HG02623 (cell line): ENCODE results near the gene NEIL1.
A peak's percentile ranks its signal among the peaks of the same experiment; 100 is the strongest.

ENCODE experiments used
- ATAC-seq: cut with Tn5 transposase; IDR thresholded peaks from one replicate; pipeline ENCODE4 v1.9.1; 2021; ENCODE audit warnings: moderate library complexity; ENCODE audit not compliant: unreplicated experiment

Gene NEIL1

DNA sequence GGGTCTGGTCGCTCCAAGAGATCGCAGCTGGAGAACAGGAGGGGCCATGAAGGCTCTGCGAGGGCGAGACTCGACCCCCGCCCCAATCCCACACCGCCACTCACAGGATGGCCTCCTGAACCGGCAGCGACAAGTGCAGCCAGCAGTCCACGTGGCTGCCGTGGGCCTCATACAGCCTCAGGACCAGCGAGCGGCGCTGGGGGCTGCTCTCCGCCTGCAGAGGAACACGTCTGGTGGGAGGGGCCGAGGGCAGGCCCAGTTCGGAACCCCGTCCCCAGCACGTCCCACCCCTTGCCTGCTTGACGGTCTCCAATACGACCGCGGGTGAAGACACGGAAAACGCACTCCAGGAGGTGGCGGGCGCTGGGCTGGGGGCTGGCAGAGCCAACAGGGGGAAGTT is 9.2 kb downstream of the NEIL1 start:
- ATAC-seq = no peak

DNA sequence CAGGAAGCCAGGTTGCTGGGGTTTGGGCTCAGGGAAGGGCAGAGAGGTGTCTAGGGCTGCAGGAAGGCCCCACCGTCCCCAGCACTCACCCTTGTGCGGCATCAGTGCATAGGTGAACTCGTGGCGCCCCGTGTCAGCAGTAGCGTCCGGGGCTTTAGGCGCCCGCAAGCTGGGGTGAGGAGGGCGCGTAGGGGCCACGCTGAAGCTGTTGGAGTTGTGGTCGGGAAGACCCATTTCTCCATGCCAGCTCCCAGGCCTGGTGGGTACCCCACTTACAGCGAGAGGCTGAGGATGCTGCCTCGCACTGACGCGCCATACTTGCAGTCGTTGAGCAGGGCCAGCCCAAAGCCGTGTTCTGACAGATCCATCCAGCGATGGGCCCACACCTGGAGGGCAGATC is 9.7 kb downstream of the NEIL1 start:
- ATAC-seq = no peak

DNA sequence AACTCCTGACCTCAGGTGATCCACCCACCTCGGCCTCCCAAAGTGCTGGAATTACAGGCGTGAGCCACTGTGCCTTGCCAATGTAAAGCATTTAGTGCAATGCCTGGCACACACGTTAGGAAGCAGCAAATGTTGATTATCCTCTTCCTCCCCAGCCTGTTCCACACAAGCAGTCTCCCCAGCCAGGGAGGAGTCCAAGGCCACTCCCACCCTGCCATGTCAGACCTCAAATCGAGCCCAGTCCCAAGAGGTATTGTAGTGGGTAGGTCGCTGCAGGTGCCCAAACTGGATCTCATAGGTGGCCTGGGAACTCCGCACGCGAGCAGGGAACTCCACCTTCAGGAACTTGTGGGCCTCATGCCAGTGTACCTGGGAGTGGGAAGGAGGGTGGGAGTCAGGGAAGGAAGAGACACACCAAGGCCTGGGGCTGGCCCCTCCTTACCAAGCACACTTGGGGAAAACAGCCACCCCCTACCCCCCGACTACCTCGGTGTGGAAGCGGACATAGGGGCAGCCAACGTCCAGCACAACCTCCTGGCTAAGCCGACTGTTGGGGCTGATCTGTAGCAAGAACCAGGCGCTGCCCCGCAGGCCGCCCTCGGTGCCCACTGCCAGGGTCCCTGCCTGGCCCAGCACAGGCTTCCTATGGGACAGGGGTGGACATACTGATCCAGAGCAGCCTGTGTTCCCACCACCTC is 11.3 kb downstream of the NEIL1 start:
- ATAC-seq = no peak

DNA sequence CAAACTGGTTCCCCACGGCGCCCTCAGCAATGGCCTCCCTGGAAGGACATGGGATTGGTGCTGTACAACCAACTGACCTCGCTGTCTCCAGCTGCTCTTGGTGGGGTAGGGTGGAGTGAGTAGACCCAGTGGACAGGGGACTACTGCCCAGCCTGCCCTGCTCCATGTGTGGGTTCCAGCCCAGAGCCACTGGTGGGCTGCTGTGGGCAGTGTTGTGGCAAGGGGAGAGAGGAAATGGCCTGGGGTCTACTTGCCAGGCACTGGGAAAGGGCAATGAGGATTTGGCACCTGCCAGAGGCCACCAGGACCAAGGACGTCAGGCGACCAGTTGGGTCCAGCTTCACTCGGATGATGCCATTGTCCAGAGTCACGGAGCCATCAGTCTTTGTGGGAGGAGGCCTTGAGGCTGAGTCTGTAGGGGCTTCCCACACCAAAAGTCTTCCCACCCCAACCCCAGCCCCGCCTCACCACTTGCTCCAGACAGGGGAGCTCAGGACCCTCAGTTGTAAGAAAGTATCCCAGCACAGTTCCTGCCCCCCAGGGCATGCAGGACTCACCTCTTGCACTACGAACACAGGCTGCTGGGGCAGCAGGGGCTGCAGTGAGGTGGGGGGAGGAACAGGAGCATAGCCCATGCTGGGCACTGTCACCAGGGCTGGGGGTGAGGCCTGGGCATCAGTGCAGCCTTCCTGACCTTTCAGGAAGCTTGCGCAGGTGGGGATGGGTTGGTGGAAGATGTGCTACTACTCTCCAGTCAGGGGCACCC is 12.1 kb downstream of the NEIL1 start:
- no peak for ATAC-seq

DNA sequence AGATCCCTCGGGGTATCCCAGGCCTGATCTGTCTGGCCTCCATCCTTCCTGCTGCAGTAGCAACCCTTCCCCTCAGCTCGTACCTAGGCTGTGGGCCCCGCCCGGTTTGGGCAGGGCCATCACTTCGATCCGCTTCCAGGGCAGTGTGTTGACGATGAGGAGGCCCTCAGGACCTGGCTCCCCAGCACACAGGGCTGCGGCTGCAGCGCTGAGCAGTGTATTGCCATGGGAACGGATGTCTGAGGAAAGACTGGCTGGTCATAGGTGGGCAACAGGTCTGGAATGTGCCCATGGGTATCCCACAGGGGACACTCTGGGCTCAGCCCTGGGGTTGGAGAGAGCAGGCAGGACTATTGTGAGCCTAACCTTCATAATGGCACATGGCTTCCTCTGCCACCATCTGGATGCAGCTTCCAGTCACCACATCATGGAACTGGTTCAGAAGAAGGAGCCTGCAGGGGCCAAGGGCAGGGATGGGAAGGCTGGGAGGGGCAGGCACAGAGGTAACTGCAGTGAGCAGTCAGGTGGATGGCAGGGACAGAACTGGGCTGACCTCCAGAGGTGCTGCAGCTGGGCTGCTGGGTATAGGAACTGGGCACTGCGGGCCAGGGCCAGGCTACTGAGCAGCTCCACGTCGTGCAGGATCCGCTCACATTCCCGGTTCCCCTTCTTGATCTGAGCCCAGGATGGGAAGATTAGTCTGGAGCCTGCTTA is 12.9 kb downstream of the NEIL1 start:
- no peak for ATAC-seq

DNA sequence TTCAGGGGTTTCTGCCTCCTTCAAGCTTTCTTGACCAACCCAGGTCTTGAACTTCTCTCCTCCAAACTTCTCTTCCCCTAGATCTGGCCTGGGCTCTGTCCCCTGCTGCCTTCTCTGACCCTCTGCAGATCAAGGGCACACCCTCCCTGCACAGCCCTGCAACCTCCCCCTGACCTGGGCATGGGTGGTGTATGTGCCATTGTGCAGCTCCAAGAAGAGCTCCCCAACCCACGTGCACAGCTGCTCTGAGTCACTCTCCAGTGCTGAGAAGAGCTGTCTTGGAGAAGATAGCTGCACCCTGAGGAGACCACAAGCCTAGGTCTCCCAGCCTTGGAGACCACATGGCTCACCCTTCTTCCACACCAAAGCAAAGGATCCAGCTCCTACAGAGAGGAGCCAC is 13.6 kb downstream of the NEIL1 start:
- no peak for ATAC-seq

DNA sequence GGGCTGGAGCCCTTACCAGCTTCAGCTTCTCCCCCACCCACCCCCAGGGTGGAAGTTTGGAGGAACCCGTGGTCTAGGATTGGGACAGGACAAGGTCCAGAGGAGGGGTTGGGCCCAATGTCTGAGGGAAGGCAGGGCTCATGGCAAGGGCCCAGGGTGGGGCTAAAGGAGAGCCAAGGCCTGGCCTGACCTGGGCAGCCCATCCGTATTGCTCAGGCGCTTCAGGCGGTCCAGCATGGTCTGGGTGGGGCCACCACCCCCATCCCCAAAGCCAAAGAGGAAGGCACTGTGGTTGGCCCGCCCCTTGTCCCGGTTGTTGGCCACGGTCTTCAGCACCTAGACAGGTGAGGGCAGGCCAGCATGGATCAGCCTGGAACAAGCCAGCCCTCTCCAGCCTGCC is 14.0 kb downstream of the NEIL1 start:
- ATAC-seq = no peak

DNA sequence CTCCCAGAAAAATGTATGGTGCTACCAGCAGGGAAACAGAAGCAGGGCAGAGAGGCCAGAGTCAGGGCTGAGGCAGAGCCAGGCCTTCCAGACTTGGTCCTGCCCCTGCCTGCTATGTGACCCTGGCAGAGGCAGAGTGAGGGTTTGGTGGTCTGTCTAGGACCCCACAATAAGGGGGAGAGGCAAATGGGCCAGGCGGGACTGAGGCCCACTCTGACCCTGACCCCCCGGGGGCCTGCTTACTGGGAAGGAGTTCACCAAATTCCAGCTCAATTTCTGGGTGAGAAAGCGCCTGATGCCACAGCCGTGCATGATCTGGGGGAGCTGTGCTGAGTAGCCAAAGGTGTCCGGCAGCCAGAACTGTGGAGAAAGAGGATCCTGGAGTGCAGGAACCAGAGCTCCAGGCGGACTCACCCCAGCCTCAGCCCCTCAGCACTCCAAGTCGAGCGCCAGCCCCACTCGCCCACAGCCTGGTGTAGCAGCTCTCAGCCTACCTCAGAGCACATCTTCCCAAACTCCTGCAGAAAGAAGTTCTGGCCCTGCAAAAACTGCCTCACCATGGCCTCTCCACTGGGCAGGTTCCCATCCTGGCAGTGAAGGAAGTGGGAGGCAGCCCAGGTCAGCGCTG is 14.6 kb downstream of the NEIL1 start:
- no peak for ATAC-seq

DNA sequence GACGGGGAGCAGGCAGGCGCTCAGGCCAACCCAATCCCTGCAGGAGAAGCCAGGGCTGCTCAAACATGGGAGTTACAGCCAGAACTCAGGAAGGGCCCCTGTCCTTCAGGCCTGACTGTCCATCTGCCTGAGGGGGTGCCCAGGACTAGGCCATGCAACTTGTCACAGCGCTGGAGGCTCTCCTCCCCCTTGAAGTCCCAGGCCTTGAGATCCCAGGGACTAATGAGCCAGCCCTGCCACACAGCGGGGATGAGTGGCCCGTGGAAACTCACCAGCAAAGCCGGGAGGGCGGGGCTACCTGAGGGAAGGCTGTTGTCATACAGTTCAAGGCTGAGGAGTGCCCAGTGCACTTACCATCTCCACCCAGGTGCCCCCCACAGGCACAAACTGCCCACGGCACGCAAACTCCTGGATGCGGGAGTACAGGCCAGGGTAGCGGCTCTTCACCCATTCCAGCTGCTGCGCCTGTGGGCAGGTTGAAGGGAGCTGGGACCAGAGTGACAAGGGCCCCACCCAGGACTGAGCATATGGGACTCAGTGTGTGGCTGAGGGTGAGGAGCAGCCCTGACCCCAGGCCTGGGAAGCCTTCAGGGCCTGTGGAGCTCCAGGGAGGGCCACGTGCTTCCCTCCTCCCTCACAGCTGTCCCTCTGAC is 15.3 kb downstream of the NEIL1 start:
- no peak for ATAC-seq

DNA sequence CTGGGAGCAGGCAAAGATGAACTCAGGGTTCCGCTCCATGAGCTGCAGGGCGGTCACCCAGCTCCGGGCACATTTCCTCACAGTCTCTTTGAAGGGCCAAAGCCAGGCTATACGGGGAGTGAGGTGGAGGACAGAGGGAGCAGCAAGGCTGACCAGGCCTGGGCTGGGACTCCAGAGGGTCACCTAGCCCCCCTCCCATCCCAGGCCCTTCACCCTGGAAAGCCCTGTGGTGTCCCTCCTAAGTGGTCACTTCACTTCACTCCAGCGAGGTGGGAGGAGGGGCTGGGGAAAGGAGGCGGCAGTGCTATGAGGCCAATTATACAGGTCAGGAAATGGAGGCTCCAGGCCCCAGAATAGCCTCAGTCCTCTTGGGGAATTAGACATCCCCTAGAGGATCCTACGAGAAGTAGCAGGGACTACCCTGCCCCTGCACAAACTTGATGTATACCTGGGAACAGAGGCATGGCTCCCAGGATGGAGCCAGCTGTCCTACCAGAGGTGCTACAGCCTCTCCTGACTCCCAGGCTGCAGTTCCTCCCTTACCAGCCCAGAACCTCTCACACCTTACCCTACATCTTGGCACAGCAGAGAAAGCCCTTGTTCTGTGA is 15.9 kb downstream of the NEIL1 start:
- ATAC-seq = no peak

DNA sequence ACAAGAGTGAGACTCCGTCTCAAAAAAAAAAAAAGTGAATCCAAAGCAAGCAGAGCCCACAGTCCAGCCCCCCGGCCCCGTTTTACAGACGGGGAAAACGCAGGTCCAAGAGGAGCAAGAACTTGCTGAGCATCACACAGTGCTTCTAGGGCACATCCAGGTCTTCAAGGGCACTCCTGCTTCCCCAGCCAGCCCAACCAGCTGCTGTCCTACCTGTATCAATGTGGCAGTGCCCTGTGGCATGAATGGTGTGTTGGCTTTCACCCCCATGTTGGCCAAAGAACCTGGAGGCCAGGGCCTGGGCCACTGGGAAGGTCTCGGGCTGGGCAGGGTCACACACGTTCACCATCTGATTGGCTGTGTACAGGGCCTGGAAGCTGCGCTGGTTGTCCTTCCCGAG is 16.9 kb downstream of the NEIL1 start:
- no peak for ATAC-seq

DNA sequence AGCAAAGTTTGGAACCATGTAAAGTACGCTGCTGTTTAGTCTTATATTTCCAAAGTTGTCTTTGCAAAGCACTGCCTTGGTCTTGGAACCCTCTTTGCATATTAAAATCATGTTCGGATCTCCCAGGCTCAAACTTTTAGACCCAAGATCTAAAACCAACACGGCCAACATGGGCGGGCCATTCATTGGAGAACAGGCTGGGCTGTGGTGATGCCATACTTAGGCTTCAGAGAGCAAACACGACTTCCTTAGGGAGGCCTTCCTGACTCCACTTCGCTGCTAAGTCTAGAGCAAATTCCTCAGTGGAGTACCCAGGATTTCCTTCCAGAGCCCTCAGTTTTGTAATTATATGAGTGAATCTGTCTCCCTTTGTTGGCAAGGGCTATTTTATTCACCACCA is 18.0 kb downstream of the NEIL1 start:
- no peak for ATAC-seq

DNA sequence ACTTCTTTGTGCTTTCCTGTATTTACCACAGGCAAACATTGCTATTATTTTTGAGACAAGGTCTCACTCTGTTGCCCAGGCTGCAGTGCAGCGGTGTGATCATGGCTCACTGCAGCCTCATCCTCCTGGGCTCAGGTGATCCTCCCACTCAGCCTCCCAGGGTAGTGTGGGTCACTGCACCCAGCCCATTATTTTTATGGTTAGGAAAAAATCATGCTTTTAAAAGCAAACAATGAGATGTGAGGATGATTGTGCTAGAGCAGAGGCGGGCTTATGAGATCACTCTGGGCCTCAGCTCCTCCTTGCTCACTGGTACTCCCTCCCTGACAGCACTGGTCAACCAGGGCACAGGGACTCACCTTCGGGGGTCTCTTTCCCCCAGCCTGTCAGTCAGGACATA is 19.3 kb downstream of the NEIL1 start:
- no peak for ATAC-seq

DNA sequence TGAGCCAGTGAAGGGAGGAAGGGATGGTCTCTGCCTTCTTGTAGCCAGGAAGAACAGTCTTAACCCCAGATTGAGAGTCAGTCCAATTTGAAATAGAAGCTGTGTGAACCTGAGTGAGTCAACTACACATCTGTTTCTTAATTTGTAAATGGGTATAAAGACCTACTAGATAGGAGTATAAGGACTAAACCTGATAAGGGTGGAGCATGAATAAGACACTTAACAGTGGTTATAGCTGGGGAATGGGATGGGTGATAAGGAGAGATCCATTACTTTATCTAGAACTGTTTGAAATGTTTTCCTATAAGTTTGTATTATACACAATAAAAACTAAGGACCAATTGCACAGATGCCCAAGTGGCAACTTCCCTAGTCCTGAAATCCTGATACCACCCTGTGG is 20.2 kb downstream of the NEIL1 start:
- no peak for ATAC-seq

DNA sequence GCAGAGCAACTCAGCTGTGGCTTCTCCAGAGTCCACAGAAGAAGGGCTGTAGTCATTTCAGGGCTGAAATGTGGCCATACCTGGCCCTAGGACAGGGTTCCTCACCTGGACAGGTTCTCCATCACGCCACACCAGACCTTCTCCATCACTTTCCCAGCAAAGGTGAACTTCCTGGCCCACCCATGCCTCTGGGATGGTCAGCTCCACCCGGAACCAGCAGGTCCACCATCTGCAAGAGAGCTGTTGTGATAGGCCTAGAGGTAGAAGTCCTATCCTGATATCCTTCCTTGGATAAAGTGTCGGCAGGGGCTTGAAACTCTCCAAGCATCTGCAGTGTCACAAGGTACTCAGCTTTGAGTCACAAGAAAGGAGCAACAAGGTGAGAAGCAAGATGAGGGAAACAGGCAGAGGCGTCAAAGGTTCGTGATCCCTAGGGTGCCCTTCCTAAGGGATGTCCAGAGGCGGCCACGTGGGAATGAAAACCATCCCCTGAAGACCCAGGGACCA is 20.6 kb downstream of the NEIL1 start:
- no peak for ATAC-seq

DNA sequence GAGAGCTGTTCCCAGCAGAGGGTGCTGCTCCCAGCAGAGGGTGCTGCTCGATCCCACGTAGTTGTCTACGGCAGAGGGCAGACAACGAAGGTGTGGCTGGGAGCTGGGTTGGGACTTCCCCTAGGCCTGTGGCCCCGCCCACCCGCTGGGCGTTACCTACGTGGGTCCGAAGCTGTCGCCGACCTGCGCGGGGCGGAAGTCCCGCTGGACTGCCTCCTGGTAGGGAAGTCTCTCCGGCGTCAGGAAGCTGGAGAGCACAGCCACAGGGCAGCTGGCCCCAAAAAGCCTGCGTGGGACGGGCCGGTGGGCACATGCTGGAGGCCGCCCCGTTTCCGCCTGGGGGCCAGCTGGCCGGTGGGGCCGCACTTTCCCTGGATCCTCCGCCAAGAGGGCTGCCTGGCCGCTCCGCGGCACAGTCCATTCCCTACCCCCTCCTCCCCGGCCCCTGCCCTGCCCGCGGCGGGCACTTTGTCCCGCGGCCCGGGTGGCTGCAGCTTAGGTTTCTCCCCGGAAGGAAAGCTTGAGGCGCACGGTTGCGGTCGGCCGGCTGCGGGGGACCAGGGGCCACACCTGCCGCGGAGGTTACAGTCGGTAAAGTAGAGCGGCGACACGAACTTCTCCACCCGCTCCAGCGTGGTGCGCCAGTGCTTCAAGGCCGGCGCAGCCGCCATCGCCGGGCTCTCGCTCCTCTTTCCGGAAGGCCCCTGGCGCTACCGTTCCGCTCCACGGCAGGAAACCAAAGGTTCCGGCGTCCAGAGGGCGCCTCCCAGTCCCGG is 21.3 kb downstream of the NEIL1 start, which contains the start of gene MAN2C1:
Gene MAN2C1, minus strand, starts transcription at position 695 of the 776 bp plus-strand sequence. Its CDS starts 24 bp downstream, at position 671.
- ATAC-seq = peak; percentile 78

DNA sequence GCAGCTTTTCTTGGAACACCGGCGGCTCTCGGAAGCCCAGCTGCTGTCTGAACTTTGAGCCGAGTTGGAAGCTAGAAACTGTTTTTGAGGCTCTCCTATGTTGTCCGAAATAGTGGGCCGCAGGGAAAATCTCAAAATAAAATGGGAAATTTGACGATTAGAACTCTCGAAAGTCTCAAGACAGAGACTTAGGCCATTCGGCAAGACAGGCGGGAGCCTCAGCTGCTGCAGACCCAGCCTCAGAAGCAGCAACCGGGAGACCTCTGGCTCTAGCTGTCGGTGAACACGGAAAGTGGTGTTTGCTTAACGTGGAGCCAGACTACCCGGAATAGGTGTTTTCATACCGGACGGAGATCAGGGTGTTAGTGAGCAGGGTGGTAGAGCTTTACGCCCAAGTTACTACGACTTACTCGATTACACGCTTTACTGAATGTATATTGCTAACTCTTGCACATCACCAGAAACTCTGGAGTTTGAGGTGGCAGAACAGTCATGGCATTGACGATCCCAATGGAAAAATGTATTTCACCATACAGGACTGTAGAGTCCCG is 21.9 kb downstream of the NEIL1 start:
- ATAC-seq = peak; percentile 14

DNA sequence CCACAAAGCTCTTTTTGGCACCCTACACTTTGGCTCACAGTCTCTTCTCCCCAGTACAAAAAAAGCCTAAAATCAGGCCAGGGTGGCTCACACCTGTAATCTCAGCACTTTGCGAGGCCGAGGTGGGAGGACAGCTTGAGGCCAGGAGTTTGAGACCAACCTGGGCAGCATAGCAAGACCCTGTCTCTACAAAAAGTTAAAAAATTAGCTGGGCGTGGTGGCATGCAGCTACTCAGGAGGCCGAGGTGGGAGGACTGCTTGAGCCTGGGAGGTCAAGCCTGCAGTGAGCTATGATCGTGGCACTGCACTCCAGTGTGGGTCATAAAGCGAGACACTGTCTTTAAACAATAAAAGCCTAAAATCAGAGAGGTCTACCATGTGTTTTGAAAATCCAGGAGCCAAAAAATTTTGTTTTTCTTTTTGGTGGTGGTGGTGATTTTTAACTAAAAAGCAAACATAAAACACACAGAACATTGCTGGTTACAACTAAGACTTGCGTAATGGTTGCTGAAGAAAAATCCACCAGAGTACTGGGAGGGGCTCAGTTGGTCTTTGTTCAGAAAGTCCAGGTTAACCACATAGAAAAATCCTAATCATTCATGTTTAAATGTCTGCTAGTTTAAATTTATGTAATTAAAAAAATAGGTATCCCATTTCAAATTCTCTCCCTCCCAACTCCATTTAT is 23.2 kb downstream of the NEIL1 start:
- no peak for ATAC-seq

DNA sequence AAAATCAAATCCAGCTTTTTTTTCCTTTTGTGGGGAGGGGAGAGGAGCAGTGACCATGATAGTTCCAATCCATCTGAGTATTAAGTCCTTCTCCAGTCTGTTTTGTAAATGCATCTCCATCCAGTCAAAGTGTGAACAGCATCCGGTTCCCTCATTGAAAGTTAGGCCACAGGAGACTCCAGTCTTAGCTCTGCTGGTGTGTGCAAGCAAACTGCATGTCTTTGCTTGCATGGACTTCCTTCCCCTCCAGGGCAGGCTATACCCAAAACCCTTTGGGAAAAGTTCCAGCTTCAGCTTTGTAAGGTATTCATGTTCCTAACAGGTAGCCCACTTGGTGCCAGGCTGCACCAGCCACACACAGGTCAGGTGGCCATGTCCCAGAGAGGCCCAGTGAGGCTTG is 24.6 kb downstream of the NEIL1 start:
- no peak for ATAC-seq
